ENCODE data around the gene LRRFIP1. TPM values are rescaled to one million over a fixed set of nuclear protein-coding genes. Genes with fewer than 3 reads are reported as not detected.

The LRRFIP1 gene
- total RNA-seq, 6 experiments from 2014 or later = 90.6 to 107 (median 102) TPM

GRCh38 chr2:237701859-237702390 is 74.5 kb downstream of the LRRFIP1 start:
- H3K4me3 Mint-ChIP-seq = peak overlapping the region; percentile 79
- peaks cover 10% of the 10 kb centered on the region for H3K27me3 Mint-ChIP-seq (ENCODE audit: insufficient read depth)
- H3K36me3 Mint-ChIP-seq (ENCODE audit: low read depth) = 0 out of 2 replicates have a peak, but pooled peaks cover 11% of the 10 kb centered on the region
- H3K9me3 Mint-ChIP-seq = no peaks in the 10 kb centered on the region
- DNase-seq = no peak
- H3K4me1 Mint-ChIP-seq (ENCODE audit: low read depth) = peaks cover 77% of the 10 kb centered on the region
- TF ChIP-seq CTCF (IDR thresholded peaks at IDR 0.05) = no peak
- peak overlapping the region; percentile 96 for H3K27ac Mint-ChIP-seq

- Mint-ChIP-seq H3K4me1 (ENCODE audit: low read depth) (peaks cover 78% of the 10 kb centered on the region), H3K36me3 (ENCODE audit: low read depth) (0 out of 2 replicates have a peak, but pooled peaks cover 11% of the 10 kb centered on the region), H3K27me3 (ENCODE audit: insufficient read depth) (peaks cover 10% of the 10 kb centered on the region), H3K4me3 (peak overlapping the region; percentile 79), H3K27ac (peak overlapping the region; percentile 96), H3K9me3 (no peaks in the 10 kb centered on the region)
- no peak; the same call in 1 of the 2 replicates for TF ChIP-seq CTCF (IDR thresholded peaks at IDR 0.05)
- peak; percentile 48 for DNase-seq
Measured at GRCh38 chr2:237702441-237703391, 75.3 kb downstream of the LRRFIP1 start.

- H3K4me3 Mint-ChIP-seq = peak overlapping the region; percentile 53
- DNase-seq = peak; percentile 38
- H3K27me3 Mint-ChIP-seq (ENCODE audit: insufficient read depth) = peaks cover 10% of the 10 kb centered on the region
- TF ChIP-seq CTCF (IDR thresholded peaks at IDR 0.05) = no peak
- H3K36me3 Mint-ChIP-seq (ENCODE audit: low read depth) = 0 out of 2 replicates have a peak, but pooled peaks cover 5% of the 10 kb centered on the region
- peak overlapping the region; percentile 96 for H3K27ac Mint-ChIP-seq
- H3K9me3 Mint-ChIP-seq = no peaks in the 10 kb centered on the region
- H3K4me1 Mint-ChIP-seq (ENCODE audit: low read depth) = peaks cover 62% of the 10 kb centered on the region
Measured at GRCh38 chr2:237704501-237705434, 77.4 kb downstream of the LRRFIP1 start.

- peaks cover 10% of the 10 kb centered on the region for H3K27me3 Mint-ChIP-seq (ENCODE audit: insufficient read depth)
- peak overlapping the region; percentile 40 for H3K27ac Mint-ChIP-seq
- H3K36me3 Mint-ChIP-seq (ENCODE audit: low read depth) = peaks cover 8% of the 10 kb centered on the region; the same call in 1 of the 2 replicates
- DNase-seq = no peak
- no peaks in the 10 kb centered on the region for H3K9me3 Mint-ChIP-seq
- no peak for TF ChIP-seq CTCF (IDR thresholded peaks at IDR 0.05)
- no peak overlapping the region for H3K4me3 Mint-ChIP-seq
- peaks cover 47% of the 10 kb centered on the region for H3K4me1 Mint-ChIP-seq (ENCODE audit: low read depth)
Measured at GRCh38 chr2:237706257-237706656, 78.9 kb downstream of the LRRFIP1 start.

GRCh38 chr2:237708065-237708398 is 80.6 kb downstream of the LRRFIP1 start:
- H3K27ac Mint-ChIP-seq = no peak overlapping the region; the same call in 1 of the 2 replicates
- peaks cover 16% of the 10 kb centered on the region; the same call in 1 of the 2 replicates for H3K36me3 Mint-ChIP-seq (ENCODE audit: low read depth)

More at GRCh38 chr2:237708065-237708398, 80.6 kb downstream of the LRRFIP1 start:
- Mint-ChIP-seq H3K27me3 (ENCODE audit: insufficient read depth) (peaks cover 9% of the 10 kb centered on the region), H3K9me3 (no peaks in the 10 kb centered on the region), H3K4me3 (no peak overlapping the region), H3K4me1 (ENCODE audit: low read depth) (peaks cover 37% of the 10 kb centered on the region)
- peak; percentile 15; the same call in 1 of the 2 replicates for TF ChIP-seq CTCF (IDR thresholded peaks at IDR 0.05)
- DNase-seq = no peak

All from HFFc6 (cell line).